ENCODE data around the gene PKIB.

GRCh38 chr6:122713138-122713537, 102.9 kb downstream of the PKIB start:
- TF ChIP-seq, protein P1, sequence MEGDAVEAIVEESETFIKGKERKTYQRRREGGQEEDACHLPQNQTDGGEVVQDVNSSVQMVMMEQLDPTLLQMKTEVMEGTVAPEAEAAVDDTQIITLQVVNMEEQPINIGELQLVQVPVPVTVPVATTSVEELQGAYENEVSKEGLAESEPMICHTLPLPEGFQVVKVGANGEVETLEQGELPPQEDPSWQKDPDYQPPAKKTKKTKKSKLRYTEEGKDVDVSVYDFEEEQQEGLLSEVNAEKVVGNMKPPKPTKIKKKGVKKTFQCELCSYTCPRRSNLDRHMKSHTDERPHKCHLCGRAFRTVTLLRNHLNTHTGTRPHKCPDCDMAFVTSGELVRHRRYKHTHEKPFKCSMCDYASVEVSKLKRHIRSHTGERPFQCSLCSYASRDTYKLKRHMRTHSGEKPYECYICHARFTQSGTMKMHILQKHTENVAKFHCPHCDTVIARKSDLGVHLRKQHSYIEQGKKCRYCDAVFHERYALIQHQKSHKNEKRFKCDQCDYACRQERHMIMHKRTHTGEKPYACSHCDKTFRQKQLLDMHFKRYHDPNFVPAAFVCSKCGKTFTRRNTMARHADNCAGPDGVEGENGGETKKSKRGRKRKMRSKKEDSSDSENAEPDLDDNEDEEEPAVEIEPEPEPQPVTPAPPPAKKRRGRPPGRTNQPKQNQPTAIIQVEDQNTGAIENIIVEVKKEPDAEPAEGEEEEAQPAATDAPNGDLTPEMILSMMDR (IDR thresholded peaks at IDR 0.05), result no peak
- no peak for TF ChIP-seq POLR2A (IDR thresholded peaks at IDR 0.05)

Data from lower leg skin (tissue), 3 donors.